HEK293 (cell line): ENCODE measurements around the gene MAST2.
A peak's percentile ranks its signal among the peaks of the same experiment; 100 is the strongest.

Source experiments
- BCL11B ChIP-seq: fragments of 450-650 bp; formaldehyde crosslinking; IDR thresholded peaks from 2 replicates; pipeline ENCODE4 v1.5.1; 2016; ENCODE audit warnings: low read depth, missing biosample characterization, missing genetic modification characterization
- EGR2 ChIP-seq: fragments of 450-650 bp; formaldehyde crosslinking; IDR thresholded peaks from 2 replicates; pipeline ENCODE4 v1.5.1; 2016; ENCODE audit warnings: low read depth, missing biosample characterization, missing genetic modification characterization
- FEZF1 ChIP-seq: fragments of 450-650 bp; formaldehyde crosslinking; IDR thresholded peaks from 2 replicates; pipeline ENCODE4 v1.5.1; 2016; ENCODE audit warnings: missing biosample characterization, missing genetic modification characterization
- GFI1B ChIP-seq: fragments of 450-650 bp; formaldehyde crosslinking; IDR thresholded peaks from 2 replicates; pipeline ENCODE4 v1.5.1; 2016; ENCODE audit warnings: missing biosample characterization, missing genetic modification characterization
- GLIS1 ChIP-seq: fragments of 450-650 bp; formaldehyde crosslinking; IDR thresholded peaks from 2 replicates; pipeline ENCODE4 v1.5.1; 2016; ENCODE audit warnings: missing biosample characterization, missing genetic modification characterization
- KLF7 ChIP-seq: fragments of 450-650 bp; formaldehyde crosslinking; IDR thresholded peaks from 2 replicates; pipeline ENCODE4 v1.5.1; 2016; ENCODE audit warnings: missing biosample characterization, missing genetic modification characterization, borderline replicate concordance
- KLF8 ChIP-seq: fragments of 450-650 bp; formaldehyde crosslinking; IDR thresholded peaks from 2 replicates; pipeline ENCODE4 v1.5.1; 2016; ENCODE audit warnings: missing biosample characterization, missing genetic modification characterization
- KLF9 ChIP-seq: fragments of 450-650 bp; formaldehyde crosslinking; IDR thresholded peaks from 2 replicates; pipeline ENCODE4 v1.5.1; 2016; ENCODE audit warnings: missing biosample characterization, missing genetic modification characterization, low read depth
- SCRT2 ChIP-seq: fragments of 450-650 bp; formaldehyde crosslinking; IDR thresholded peaks from 2 replicates; pipeline ENCODE4 v1.5.1; 2016; ENCODE audit warnings: missing biosample characterization, missing genetic modification characterization
- SP2 ChIP-seq: fragments of 450-650 bp; formaldehyde crosslinking; IDR thresholded peaks from 2 replicates; pipeline ENCODE4 v1.5.1; 2016; ENCODE audit warnings: missing biosample characterization, missing genetic modification characterization
- SP7 ChIP-seq: fragments of 450-650 bp; formaldehyde crosslinking; IDR thresholded peaks from 2 replicates; pipeline ENCODE4 v1.5.1; 2016; ENCODE audit warnings: missing biosample characterization, missing genetic modification characterization
- ZBTB8A ChIP-seq: fragments of 450-650 bp; formaldehyde crosslinking; IDR thresholded peaks from 2 replicates; pipeline ENCODE4 v1.5.1; 2016; ENCODE audit warnings: missing biosample characterization, missing genetic modification characterization
- ZFHX2 ChIP-seq: fragments of 450-650 bp; formaldehyde crosslinking; conservative IDR thresholded peaks from 2 replicates; pipeline ENCODE4 v1.5.1; 2016; ENCODE audit warnings: missing biosample characterization, missing genetic modification characterization
- ZIC2 ChIP-seq: fragments of 450-650 bp; formaldehyde crosslinking; IDR thresholded peaks from 2 replicates; pipeline ENCODE4 v1.5.1; 2016; ENCODE audit warnings: missing biosample characterization, missing genetic modification characterization
- ZNF132 ChIP-seq: fragments of 450-650 bp; formaldehyde crosslinking; IDR thresholded peaks from 2 replicates; pipeline ENCODE4 v1.5.1; 2017; ENCODE audit warnings: missing biosample characterization, missing genetic modification characterization, borderline replicate concordance
- ZNF169 ChIP-seq: fragments of 450-650 bp; formaldehyde crosslinking; IDR thresholded peaks from 2 replicates; pipeline ENCODE4 v1.5.1; 2016; ENCODE audit warnings: missing biosample characterization, missing genetic modification characterization
- ZNF175 ChIP-seq: fragments of 450-650 bp; formaldehyde crosslinking; IDR thresholded peaks from 2 replicates; pipeline ENCODE4 v1.5.1; 2016; ENCODE audit warnings: missing biosample characterization, missing genetic modification characterization
- ZNF2 ChIP-seq: fragments of 450-650 bp; formaldehyde crosslinking; IDR thresholded peaks from 2 replicates; pipeline ENCODE4 v1.5.1; 2016; ENCODE audit warnings: missing biosample characterization, missing genetic modification characterization
- ZNF202 ChIP-seq: fragments of 450-650 bp; formaldehyde crosslinking; IDR thresholded peaks from 2 replicates; pipeline ENCODE4 v1.5.1; 2016; ENCODE audit warnings: missing biosample characterization, missing genetic modification characterization, borderline replicate concordance
- ZNF223 ChIP-seq: fragments of 450-650 bp; formaldehyde crosslinking; IDR thresholded peaks from 2 replicates; pipeline ENCODE4 v1.5.1; 2016; ENCODE audit warnings: missing biosample characterization, missing genetic modification characterization
- ZNF37A ChIP-seq: fragments of 450-650 bp; IDR thresholded peaks from 2 replicates; pipeline ENCODE4 v1.5.1; 2018; ENCODE audit warnings: missing biosample characterization, missing genetic modification characterization
- ZNF623 ChIP-seq: fragments of 450-650 bp; formaldehyde crosslinking; IDR thresholded peaks from 2 replicates; pipeline ENCODE4 v1.5.1; 2016; ENCODE audit warnings: missing biosample characterization, missing genetic modification characterization
- ZNF629 ChIP-seq: fragments of 450-650 bp; formaldehyde crosslinking; IDR thresholded peaks from 2 replicates; pipeline ENCODE4 v1.5.1; 2017; ENCODE audit warnings: missing biosample characterization, missing genetic modification characterization
- ZNF785 ChIP-seq: fragments of 450-650 bp; formaldehyde crosslinking; IDR thresholded peaks from 2 replicates; pipeline ENCODE4 v1.5.1; 2016; ENCODE audit warnings: missing biosample characterization, missing genetic modification characterization
- TF ChIP-seq, protein P1 (sequence below): fragments of 450-650 bp; formaldehyde crosslinking; conservative IDR thresholded peaks from 2 replicates; pipeline ENCODE4 v1.5.1; 2016; ENCODE audit warnings: low read depth, missing biosample characterization, missing genetic modification characterization
- TF ChIP-seq, protein P2 (sequence below): fragments of 450-650 bp; formaldehyde crosslinking; IDR thresholded peaks from 2 replicates; pipeline ENCODE4 v1.5.1; 2017; ENCODE audit warnings: missing biosample characterization, missing genetic modification characterization
- TF ChIP-seq, protein P3 (sequence below): fragments of 450-650 bp; formaldehyde crosslinking; IDR thresholded peaks from 2 replicates; pipeline ENCODE4 v1.5.1; 2017; ENCODE audit warnings: missing biosample characterization, missing genetic modification characterization
- TF ChIP-seq, protein P4 (sequence below): fragments of 450-650 bp; formaldehyde crosslinking; IDR thresholded peaks from 2 replicates; pipeline ENCODE4 v1.5.1; 2016; ENCODE audit warnings: missing biosample characterization, missing genetic modification characterization
- TF ChIP-seq, protein P5 (sequence below): fragments of 450-650 bp; formaldehyde crosslinking; IDR thresholded peaks from 2 replicates; pipeline ENCODE4 v1.5.1; 2016; ENCODE audit warnings: missing biosample characterization, missing genetic modification characterization
- TF ChIP-seq, protein P6 (sequence below): fragments of 450-650 bp; formaldehyde crosslinking; IDR thresholded peaks from 2 replicates; pipeline ENCODE4 v1.5.1; 2016; ENCODE audit warnings: missing biosample characterization, missing genetic modification characterization, low read depth

Gene MAST2

DNA sequence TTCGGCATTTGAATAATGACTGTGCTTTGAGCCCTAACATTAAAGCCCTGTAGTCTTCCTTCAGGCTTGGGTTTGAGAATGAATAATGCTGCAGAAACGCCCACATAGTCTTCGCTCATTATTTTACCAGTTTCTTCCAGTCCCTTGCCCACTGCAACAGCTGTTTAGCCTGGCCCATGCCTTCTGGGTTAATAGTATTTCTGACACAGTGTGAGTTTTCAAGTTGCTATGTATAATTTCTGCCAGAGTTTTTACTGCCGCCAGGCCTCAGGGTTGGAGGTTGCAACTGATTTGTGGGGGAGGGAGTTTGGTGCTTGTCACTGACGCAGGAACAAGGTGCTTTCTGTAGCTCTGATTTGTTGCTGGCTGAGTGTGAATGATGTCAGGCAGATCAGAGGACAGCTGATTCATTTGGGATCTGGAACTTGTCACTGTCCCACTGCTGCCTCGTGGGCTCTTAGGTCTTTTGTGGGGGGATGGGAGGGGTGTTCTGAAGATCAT is 109.8 kb downstream of the MAST2 start (continued):
- TF ChIP-seq, protein P1, sequence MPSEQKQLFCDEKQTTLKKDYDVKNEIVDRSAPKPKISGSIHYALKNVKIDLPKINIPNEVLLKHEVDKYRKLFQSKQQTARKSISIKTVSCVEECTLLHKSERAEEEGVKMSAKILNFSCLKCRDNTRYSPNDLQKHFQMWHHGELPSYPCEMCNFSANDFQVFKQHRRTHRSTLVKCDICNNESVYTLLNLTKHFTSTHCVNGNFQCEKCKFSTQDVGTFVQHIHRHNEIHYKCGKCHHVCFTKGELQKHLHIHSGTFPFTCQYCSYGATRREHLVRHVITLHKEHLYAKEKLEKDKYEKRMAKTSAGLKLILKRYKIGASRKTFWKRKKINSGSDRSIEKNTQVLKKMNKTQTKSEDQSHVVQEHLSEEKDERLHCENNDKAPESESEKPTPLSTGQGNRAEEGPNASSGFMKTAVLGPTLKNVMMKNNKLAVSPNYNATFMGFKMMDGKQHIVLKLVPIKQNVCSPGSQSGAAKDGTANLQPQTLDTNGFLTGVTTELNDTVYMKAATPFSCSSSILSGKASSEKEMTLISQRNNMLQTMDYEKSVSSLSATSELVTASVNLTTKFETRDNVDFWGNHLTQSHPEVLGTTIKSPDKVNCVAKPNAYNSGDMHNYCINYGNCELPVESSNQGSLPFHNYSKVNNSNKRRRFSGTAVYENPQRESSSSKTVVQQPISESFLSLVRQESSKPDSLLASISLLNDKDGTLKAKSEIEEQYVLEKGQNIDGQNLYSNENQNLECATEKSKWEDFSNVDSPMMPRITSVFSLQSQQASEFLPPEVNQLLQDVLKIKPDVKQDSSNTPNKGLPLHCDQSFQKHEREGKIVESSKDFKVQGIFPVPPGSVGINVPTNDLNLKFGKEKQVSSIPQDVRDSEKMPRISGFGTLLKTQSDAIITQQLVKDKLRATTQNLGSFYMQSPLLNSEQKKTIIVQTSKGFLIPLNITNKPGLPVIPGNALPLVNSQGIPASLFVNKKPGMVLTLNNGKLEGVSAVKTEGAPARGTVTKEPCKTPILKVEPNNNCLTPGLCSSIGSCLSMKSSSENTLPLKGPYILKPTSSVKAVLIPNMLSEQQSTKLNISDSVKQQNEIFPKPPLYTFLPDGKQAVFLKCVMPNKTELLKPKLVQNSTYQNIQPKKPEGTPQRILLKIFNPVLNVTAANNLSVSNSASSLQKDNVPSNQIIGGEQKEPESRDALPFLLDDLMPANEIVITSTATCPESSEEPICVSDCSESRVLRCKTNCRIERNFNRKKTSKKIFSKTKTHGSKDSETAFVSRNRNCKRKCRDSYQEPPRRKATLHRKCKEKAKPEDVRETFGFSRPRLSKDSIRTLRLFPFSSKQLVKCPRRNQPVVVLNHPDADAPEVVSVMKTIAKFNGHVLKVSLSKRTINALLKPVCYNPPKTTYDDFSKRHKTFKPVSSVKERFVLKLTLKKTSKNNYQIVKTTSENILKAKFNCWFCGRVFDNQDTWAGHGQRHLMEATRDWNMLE (tag by site-specific recombination): no peak
- TF ChIP-seq, protein P2, sequence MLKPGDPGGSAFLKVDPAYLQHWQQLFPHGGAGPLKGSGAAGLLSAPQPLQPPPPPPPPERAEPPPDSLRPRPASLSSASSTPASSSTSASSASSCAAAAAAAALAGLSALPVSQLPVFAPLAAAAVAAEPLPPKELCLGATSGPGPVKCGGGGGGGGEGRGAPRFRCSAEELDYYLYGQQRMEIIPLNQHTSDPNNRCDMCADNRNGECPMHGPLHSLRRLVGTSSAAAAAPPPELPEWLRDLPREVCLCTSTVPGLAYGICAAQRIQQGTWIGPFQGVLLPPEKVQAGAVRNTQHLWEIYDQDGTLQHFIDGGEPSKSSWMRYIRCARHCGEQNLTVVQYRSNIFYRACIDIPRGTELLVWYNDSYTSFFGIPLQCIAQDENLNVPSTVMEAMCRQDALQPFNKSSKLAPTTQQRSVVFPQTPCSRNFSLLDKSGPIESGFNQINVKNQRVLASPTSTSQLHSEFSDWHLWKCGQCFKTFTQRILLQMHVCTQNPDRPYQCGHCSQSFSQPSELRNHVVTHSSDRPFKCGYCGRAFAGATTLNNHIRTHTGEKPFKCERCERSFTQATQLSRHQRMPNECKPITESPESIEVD: peak; percentile 91
- TF ChIP-seq ZNF623 (tag by site-specific recombination) (no peak), ZNF37A (tag by site-specific recombination) (no peak), ZNF175 (tag by site-specific recombination) (no peak), ZNF785 (no peak), ZBTB8A (no peak), ZNF132 (tag by site-specific recombination) (no peak), GLIS1 (tag by site-specific recombination) (no peak), ZIC2 (no peak), SP7 (tag by site-specific recombination) (peak; percentile 76), ZNF202 (no peak), KLF9 (tag by site-specific recombination) (peak; percentile 39; the same call in 1 of the 2 replicates), ZNF169 (tag by site-specific recombination) (no peak), ZFHX2 (peak; percentile 73), KLF8 (no peak), FEZF1 (no peak), SP2 (tag by site-specific recombination) (peak; percentile 51), ZNF223 (tag by site-specific recombination) (no peak), EGR2 (peak; percentile 22; the same call in 1 of the 2 replicates), BCL11B (no peak), ZNF2 (tag by site-specific recombination) (no peak), GFI1B (tag by site-specific recombination) (peak; percentile 96), SCRT2 (no peak), KLF7 (tag by site-specific recombination) (no peak), ZNF629 (tag by site-specific recombination) (peak; percentile 86)
- TF ChIP-seq, protein P3, sequence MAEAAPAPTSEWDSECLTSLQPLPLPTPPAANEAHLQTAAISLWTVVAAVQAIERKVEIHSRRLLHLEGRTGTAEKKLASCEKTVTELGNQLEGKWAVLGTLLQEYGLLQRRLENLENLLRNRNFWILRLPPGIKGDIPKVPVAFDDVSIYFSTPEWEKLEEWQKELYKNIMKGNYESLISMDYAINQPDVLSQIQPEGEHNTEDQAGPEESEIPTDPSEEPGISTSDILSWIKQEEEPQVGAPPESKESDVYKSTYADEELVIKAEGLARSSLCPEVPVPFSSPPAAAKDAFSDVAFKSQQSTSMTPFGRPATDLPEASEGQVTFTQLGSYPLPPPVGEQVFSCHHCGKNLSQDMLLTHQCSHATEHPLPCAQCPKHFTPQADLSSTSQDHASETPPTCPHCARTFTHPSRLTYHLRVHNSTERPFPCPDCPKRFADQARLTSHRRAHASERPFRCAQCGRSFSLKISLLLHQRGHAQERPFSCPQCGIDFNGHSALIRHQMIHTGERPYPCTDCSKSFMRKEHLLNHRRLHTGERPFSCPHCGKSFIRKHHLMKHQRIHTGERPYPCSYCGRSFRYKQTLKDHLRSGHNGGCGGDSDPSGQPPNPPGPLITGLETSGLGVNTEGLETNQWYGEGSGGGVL (tag by site-specific recombination): no peak
- TF ChIP-seq, protein P4, sequence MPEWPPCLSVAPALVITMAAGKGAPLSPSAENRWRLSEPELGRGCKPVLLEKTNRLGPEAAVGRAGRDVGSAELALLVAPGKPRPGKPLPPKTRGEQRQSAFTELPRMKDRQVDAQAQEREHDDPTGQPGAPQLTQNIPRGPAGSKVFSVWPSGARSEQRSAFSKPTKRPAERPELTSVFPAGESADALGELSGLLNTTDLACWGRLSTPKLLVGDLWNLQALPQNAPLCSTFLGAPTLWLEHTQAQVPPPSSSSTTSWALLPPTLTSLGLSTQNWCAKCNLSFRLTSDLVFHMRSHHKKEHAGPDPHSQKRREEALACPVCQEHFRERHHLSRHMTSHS (tag by site-specific recombination): no peak
- TF ChIP-seq, protein P5, sequence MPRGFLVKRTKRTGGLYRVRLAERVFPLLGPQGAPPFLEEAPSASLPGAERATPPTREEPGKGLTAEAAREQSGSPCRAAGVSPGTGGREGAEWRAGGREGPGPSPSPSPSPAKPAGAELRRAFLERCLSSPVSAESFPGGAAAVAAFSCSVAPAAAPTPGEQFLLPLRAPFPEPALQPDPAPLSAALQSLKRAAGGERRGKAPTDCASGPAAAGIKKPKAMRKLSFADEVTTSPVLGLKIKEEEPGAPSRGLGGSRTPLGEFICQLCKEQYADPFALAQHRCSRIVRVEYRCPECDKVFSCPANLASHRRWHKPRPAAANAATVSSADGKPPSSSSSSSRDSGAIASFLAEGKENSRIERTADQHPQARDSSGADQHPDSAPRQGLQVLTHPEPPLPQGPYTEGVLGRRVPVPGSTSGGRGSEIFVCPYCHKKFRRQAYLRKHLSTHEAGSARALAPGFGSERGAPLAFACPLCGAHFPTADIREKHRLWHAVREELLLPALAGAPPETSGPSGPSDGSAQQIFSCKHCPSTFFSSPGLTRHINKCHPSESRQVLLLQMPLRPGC (tag by site-specific recombination): no peak
- TF ChIP-seq, protein P6, sequence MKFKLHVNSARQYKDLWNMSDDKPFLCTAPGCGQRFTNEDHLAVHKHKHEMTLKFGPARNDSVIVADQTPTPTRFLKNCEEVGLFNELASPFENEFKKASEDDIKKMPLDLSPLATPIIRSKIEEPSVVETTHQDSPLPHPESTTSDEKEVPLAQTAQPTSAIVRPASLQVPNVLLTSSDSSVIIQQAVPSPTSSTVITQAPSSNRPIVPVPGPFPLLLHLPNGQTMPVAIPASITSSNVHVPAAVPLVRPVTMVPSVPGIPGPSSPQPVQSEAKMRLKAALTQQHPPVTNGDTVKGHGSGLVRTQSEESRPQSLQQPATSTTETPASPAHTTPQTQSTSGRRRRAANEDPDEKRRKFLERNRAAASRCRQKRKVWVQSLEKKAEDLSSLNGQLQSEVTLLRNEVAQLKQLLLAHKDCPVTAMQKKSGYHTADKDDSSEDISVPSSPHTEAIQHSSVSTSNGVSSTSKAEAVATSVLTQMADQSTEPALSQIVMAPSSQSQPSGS (tag by site-specific recombination): no peak
